GM12865 (cell line): ENCODE results near the gene ASTE1.

Experiments
- DNase-seq: peaks from one replicate; pipeline ENCODE4 v3.0.0; 2010; ENCODE audit warnings: low read depth
- H3K4me3 ChIP-seq: 2 replicates; pipeline ENCODE4 v1.5.1; 2011; ENCODE audit warnings: mild to moderate bottlenecking, low read depth, low read length, control low read depth
- TF ChIP-seq, protein P1 (sequence below): IDR thresholded peaks from 2 replicates; pipeline ENCODE4 v1.5.1; 2011; ENCODE audit warnings: low read length, control low read depth, low read depth, inconsistent platforms; ENCODE audit not compliant: insufficient read depth; ENCODE audit errors: missing control alignments

The ASTE1 gene

DNA sequence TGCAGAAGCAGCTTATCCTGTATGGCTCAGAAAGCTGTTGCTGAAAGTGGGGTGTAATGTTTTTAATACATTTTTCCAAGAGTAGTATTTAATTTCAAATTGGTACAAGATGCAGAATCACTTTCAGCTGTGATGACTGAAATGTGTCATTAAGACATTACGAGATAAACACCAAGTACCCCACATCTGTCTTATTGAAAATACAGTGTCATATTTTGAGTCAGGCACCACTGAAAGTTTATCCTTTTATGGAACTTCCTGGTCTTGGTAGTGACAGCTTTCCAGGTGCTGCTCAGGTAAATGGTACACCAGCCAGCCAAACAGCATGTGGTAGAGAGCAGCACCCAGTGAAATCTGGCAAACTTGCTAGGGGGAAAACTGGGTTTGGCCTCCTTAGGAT lies 16.9 kb downstream of the ASTE1 start:
- DNase-seq, result no peak
- TF ChIP-seq, protein P1, sequence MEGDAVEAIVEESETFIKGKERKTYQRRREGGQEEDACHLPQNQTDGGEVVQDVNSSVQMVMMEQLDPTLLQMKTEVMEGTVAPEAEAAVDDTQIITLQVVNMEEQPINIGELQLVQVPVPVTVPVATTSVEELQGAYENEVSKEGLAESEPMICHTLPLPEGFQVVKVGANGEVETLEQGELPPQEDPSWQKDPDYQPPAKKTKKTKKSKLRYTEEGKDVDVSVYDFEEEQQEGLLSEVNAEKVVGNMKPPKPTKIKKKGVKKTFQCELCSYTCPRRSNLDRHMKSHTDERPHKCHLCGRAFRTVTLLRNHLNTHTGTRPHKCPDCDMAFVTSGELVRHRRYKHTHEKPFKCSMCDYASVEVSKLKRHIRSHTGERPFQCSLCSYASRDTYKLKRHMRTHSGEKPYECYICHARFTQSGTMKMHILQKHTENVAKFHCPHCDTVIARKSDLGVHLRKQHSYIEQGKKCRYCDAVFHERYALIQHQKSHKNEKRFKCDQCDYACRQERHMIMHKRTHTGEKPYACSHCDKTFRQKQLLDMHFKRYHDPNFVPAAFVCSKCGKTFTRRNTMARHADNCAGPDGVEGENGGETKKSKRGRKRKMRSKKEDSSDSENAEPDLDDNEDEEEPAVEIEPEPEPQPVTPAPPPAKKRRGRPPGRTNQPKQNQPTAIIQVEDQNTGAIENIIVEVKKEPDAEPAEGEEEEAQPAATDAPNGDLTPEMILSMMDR, result no peak
- H3K4me3 ChIP-seq, result no peak overlapping the region

DNA sequence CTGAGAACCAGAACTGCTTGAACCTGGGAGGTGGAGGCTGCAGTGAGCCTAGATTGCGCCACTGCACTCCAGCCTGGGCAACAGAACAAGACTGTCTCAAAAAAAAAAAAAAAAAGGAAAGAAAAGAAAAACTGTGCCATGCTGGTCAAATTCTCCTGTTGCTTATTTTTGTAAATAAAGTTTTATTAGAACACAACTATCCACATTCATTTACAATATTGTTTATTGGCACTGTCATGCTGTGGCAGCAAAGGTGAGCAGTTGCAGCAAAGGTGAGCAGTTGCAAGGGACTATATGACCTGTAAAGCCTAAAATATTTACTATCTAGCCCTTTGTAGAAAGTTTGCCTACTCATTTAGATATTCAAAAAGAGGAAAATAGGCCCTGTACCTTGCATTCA lies 18.3 kb downstream of the ASTE1 start:
- H3K4me3 ChIP-seq, result no peak overlapping the region
- no peak for DNase-seq
- TF ChIP-seq, protein P1, result no peak

DNA sequence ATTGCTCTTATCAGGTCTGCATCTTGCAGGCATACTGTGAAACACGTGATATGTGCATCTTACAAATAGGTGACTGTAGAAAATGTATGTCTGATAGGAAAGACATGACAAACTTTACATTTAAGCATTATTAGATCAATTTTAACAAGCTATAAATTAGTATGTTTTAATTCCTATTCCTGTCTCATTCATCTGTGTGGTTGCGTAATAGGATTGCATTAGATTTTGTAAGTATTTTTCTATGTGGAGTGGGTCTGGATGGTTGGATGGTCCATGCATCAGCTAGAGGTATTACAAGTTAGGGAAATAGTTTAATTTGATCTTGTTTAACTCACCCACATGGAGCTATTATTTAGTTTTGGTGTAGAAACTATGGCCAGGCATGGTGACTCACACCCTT lies 18.8 kb downstream of the ASTE1 start:
- DNase-seq, result no peak
- TF ChIP-seq, protein P1, result no peak
- no peak overlapping the region for H3K4me3 ChIP-seq

DNA sequence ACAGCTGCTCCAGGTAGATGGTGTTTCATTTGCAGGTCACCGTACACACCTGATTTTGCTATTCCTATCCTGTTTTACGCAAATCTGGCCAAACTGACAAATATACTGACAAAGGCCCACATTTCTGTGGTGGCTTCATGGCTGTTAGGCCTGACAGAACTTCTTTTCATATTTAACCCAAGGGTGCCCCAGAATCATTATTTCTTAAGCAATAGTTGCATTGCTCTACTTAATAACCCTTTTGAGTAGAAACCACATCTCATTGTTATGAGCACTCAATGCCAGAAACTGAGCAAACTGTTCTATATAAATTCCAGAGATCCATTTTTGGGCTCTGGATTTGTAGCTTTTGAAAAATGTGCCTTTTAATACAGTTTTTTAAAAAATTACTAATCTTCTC lies 19.4 kb downstream of the ASTE1 start:
- H3K4me3 ChIP-seq, result no peak overlapping the region
- no peak for DNase-seq
- TF ChIP-seq, protein P1, result no peak

DNA sequence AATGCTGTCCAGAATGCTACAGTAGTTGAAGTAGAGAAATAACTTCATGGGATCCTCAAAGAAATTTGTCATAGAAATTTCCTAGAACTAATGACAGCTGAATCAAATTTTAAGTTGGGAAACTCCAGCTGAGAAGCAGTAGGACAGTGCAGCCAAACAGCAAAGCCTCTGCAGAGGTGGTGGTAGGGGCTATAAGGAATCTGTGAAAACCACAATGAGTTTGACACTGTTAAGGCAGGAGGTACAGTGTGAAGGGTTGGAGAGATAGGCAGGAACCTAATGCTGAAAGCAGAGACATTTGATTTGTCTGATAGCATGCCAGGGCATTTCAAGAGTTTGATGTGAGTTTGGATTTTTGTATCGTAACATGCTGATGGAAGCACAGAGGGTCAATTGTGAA lies 22.0 kb downstream of the ASTE1 start:
- TF ChIP-seq, protein P1, result no peak

DNA sequence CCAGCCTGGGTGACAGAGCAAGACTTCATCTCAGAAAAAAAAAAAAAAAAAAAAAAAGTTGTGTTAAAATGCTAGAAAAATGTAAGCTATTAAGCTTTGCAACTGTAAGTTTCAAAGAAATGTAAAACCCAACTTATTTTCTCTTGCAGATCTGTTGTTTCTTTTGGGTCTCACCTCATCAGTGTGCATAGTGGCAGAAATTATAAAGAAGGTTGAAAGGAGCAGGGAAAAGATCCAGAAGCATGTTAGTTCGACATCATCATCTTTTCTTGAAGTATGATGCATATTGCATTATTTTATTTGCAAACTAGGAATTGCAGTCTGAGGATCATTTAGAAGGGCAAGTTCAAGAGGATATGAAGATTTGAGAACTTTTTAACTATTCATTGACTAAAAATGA lies 25.6 kb downstream of the ASTE1 start:
- TF ChIP-seq, protein P1, result no peak
- no peak for DNase-seq
- no peak overlapping the region for H3K4me3 ChIP-seq

More for the DNA sequence above, 22.0 kb downstream of the ASTE1 start:
- no peak overlapping the region for H3K4me3 ChIP-seq
- DNase-seq, result no peak

DNA sequence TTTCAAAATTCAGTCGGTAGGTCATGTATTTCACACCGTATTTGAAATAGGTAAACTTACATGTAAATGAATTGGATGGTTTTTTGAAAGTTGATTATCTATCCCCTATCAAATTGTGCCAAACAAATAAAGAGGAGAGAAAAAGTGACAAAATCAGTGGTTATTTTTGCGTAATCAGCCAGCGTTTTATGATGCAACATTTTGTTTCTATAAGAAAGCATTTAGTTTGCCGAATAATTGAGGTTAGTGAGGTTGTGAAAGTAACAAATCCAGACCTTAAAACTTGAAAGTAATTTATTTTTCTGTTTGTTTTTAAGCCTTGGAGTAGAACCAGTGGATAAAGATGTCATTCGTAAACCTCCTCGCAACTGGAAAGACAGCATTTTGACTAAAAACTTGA lies 29.3 kb downstream of the ASTE1 start:
- TF ChIP-seq, protein P1, result no peak
- DNase-seq, result no peak
- H3K4me3 ChIP-seq, result no peak overlapping the region
